ENCODE results near the gene GOLPH3L. TPM values are rescaled to one million over a fixed set of nuclear protein-coding genes. Genes with fewer than 3 reads are reported as not detected.

Gene GOLPH3L
- 10 to 100 TPM; 13.4 to 33.4 (median 16.8) TPM for total RNA-seq
- 10 to 100 TPM; 13.2 to 30.9 (median 18.6) TPM for polyA plus RNA-seq
- long read RNA-seq, donor 1, transcript GOLPH3L-201 (5 exons, 2,999 nt): major isoform, 5 of 6 reads
- long read RNA-seq, donor 1, partial matches to known transcripts: 0 of 6 reads
- long read RNA-seq, donor 1, other reads (novel, unspliced or antisense): 0 of 6 reads
- long read RNA-seq, donor 2, transcript GOLPH3L-201 (5 exons, 2,999 nt): major isoform, 7 of 7 reads
- long read RNA-seq, donor 2, partial matches to known transcripts: 0 of 7 reads
- long read RNA-seq, donor 2, other reads (novel, unspliced or antisense): 0 of 7 reads
- long read RNA-seq, donor 3, partial matches to known transcripts: 0 of 4 reads
- long read RNA-seq, donor 3, other reads (novel, unspliced or antisense): 0 of 4 reads
- long read RNA-seq, donor 4: 0 reads
- long read RNA-seq, donor 5, transcript GOLPH3L-201 (5 exons, 2,999 nt): major isoform, 5 of 5 reads
- long read RNA-seq, donor 5, partial matches to known transcripts: 0 of 5 reads
- long read RNA-seq, donor 5, other reads (novel, unspliced or antisense): 0 of 5 reads
- long read RNA-seq, donor 6: 0 reads
- long read RNA-seq, donor 7, transcript GOLPH3L-201 (5 exons, 2,999 nt): major isoform, 5 of 5 reads
- long read RNA-seq, donor 7, partial matches to known transcripts: 0 of 5 reads
- long read RNA-seq, donor 7, other reads (novel, unspliced or antisense): 0 of 5 reads
- long read RNA-seq, donor 8, partial matches to known transcripts: 0 of 6 reads
- long read RNA-seq, donor 8, other reads (novel, unspliced or antisense): 0 of 6 reads
- long read RNA-seq, donor 9, partial matches to known transcripts: 0 of 4 reads
- long read RNA-seq, donor 9, other reads (novel, unspliced or antisense): 0 of 4 reads
- long read RNA-seq, donor 10, partial matches to known transcripts: 0 of 2 reads
- long read RNA-seq, donor 10, other reads (novel, unspliced or antisense): 0 of 2 reads

DNA sequence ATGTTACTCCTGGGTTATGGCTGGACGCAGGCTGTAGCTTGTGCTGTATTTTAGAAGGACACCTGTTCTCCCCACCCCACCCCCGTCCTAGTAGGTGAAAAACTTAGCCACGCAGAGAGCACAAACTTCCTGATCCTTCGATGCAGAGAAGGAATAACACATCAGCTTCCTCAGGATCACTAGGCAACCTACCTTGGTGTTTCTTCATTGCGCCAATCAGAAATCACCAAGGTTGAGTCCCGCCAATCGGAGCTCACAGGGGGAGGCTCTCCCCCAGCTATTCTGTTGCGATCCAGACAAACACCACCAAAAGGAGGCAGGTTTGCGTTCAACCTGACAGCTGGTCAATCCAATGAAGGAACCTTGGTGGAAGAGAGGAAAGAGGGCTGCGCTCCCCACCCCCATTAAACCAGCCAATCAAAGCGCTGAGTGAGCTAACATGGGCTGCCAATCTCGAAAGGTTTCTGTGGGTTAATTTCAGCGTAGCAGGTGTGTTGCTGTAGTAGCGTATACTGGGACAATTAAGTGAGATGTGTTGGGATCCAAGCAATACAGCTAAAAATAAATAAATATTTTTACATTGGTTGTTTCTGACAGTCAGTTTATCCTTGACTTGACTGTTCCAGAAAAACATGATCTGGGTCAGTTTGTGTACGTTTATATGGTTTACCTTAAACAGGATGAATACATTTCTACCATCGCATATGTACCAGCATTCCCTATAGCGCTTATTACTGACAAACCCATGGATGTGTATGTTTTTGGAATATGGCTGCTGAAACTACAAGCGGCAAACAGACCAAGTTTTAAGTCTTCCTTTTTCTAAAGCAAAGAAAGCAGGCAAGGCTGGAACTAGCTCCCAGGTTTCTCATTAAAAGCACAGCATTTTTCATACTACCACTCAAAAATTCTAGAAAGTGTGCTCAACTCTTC lies at the start of gene GOLPH3L:
Gene GOLPH3L, minus strand, starts transcription at position 160 of the 933 bp plus-strand sequence. CDS start 2,316 bp downstream, outside the sequence.
- TF ChIP-seq POLR2AphosphoS5 (IDR thresholded peaks at IDR 0.05) (peak; percentile 46 to 93 (median 91)), EP300 (IDR thresholded peaks at IDR 0.05) (no peak), POLR2A (IDR thresholded peaks at IDR 0.05) (peak in 1 of 4 donors; percentile 48)
- TF ChIP-seq, protein P1, sequence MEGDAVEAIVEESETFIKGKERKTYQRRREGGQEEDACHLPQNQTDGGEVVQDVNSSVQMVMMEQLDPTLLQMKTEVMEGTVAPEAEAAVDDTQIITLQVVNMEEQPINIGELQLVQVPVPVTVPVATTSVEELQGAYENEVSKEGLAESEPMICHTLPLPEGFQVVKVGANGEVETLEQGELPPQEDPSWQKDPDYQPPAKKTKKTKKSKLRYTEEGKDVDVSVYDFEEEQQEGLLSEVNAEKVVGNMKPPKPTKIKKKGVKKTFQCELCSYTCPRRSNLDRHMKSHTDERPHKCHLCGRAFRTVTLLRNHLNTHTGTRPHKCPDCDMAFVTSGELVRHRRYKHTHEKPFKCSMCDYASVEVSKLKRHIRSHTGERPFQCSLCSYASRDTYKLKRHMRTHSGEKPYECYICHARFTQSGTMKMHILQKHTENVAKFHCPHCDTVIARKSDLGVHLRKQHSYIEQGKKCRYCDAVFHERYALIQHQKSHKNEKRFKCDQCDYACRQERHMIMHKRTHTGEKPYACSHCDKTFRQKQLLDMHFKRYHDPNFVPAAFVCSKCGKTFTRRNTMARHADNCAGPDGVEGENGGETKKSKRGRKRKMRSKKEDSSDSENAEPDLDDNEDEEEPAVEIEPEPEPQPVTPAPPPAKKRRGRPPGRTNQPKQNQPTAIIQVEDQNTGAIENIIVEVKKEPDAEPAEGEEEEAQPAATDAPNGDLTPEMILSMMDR (IDR thresholded peaks at IDR 0.05): no peak
- peak; percentile 93 to 99 for DNase-seq
- Histone ChIP-seq H3K4me1 (peaks cover 0 to 47% (median 25%) of the 10 kb centered on the region in 4 donors), H3K36me3 (peaks cover 10 to 29% (median 27%) of the 10 kb centered on the region in 4 donors), H3K27me3 (no peaks in the 10 kb centered on the region), H3K27ac (peak within 1 kb of the TSS; percentile 82 to 90 (median 87)), H3K9me3 (no peaks in the 10 kb centered on the region), H3K4me3 (peak within 1 kb of the TSS; percentile 60 to 68 (median 66))
- WGBS, 5 donors: 0 to 2% (median 1%) methylated on average over 18 of the region's 18 CpGs
- intact Hi-C loops (cut with DNase I; ENCODE audit: low total_unique reads): no loop called here

DNA sequence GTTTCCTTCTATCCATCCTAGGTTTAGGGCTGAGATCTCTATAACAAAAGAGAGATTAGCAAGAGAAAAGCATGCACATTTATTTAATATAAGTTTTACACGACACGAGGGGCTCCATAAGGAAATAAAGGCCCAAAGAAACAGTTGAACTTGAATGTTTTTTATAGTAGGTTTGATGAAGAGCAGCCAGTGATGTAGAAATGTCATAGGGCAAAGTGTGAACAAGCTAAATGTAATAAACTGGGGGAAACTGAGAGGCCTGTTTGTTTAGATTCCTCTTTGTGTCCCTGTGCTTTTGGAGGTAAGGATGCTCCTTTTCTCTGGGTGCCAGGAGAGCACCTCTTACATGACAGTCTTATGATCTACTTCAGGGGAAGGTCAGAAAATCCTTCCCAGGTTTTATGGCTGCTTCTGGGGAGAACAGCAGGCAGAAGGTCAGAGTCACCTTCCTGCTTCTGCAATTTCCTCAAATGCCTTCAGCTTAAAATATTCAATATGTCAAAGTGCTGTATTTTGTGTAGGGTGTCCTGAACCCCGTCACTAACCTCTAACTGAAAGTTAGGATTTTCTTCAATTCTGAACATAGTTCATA lies 33.3 kb upstream of the GOLPH3L start:
- TF ChIP-seq POLR2A (IDR thresholded peaks at IDR 0.05): no peak
- TF ChIP-seq POLR2AphosphoS5 (IDR thresholded peaks at IDR 0.05): no peak
- TF ChIP-seq, protein P1 (IDR thresholded peaks at IDR 0.05): no peak
- no peak for TF ChIP-seq EP300 (IDR thresholded peaks at IDR 0.05)
- H3K27ac ChIP-seq: no peak overlapping the region
- no peaks in the 10 kb centered on the region for H3K9me3 ChIP-seq
- WGBS, 5 donors: 80 to 93% (median 89%) methylated on average over 3 of the region's 3 CpGs
- H3K4me3 ChIP-seq: no peak overlapping the region
- peaks cover 0 to 36% (median 19%) of the 10 kb centered on the region in 4 donors for H3K36me3 ChIP-seq
- H3K4me1 ChIP-seq: no peaks in the 10 kb centered on the region
- intact Hi-C loops (cut with DNase I; ENCODE audit: low total_unique reads): no loop called here
- H3K27me3 ChIP-seq: no peaks in the 10 kb centered on the region
- no peak for DNase-seq

DNA sequence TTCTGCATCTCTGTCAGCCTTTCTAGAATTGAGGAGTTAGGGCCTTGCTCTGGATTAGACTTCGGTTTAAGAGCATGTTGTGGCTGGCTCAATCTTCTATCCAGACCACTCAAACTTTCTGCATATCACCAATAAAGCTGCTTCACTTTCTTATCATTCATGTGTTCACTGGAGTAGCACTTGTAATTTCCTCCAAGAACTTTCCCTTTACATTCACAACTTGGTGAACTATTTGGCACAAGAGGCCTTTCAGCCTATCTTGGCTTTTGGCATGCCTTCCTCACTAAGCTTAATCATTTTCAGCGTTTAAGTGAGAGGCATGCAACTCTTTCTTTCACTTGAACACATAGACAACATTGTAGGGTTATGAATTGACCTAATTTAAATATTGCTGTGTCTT lies 27.4 kb upstream of the GOLPH3L start:
- Histone ChIP-seq H3K9me3 (no peaks in the 10 kb centered on the region), H3K4me1 (no peaks in the 10 kb centered on the region), H3K36me3 (no peaks in the 10 kb centered on the region), H3K4me3 (no peak overlapping the region), H3K27me3 (no peaks in the 10 kb centered on the region), H3K27ac (no peak overlapping the region)
- no peak for TF ChIP-seq EP300 (IDR thresholded peaks at IDR 0.05)
- TF ChIP-seq, protein P1 (IDR thresholded peaks at IDR 0.05): no peak
- no peak for TF ChIP-seq POLR2A (IDR thresholded peaks at IDR 0.05)
- TF ChIP-seq POLR2AphosphoS5 (IDR thresholded peaks at IDR 0.05): no peak
- 33 to 63% (median 48%) methylated on average over 2 of the region's 2 CpGs for WGBS, 5 donors
- no peak for DNase-seq
- intact Hi-C loops (cut with DNase I; ENCODE audit: low total_unique reads): no loop called here
